Heart left ventricle (tissue), 16 donors: ENCODE data around the gene BGN. TPM values are rescaled to one million over a fixed set of nuclear protein-coding genes. Genes with fewer than 3 reads are reported as not detected.

Source experiments
- ATAC-seq, 4 donors: fragments of 200-7000 bp; cut with Tn5 transposase; one replicate each; pipeline ENCODE4 v1.9.1; 2020 to 2022; ENCODE audit warnings: moderate library complexity in 4 of 4, mild to moderate bottlenecking in 3 of 4, moderate number of reproducible peaks in 1 of 4
- DNase-seq, 5 donors: peaks; one replicate each; pipeline ENCODE4 v3.0.0-alpha.2; 2020
- H3K27ac ChIP-seq, 12 donors: fragments of 200-600 bp; sonication (generic) in 4 of 12; one replicate each; pipeline versions ENCODE4 v1.5.0 to v1.8.0; 2016 to 2022; ENCODE audit warnings: mild to moderate bottlenecking in 2 of 12
- H3K27me3 ChIP-seq, 9 donors: fragments of 200-600 bp; sonication (generic) in 2 of 9; one replicate each; pipeline versions ENCODE4 v1.5.1 to v1.8.0; 2016 to 2022; ENCODE audit warnings: mild to moderate bottlenecking in 3 of 9
- H3K36me3 ChIP-seq, 9 donors: fragments of 200-600 bp; sonication (generic) in 2 of 9; one replicate each; pipeline versions ENCODE4 v1.5.0 to v1.8.0; 2018 to 2022; ENCODE audit warnings: mild to moderate bottlenecking in 2 of 9
- H3K4me1 ChIP-seq, 12 donors: fragments of 200-600 bp; sonication (generic) in 4 of 12; one replicate each; pipeline versions ENCODE4 v1.5.0 to v1.8.0; 2016 to 2022; ENCODE audit warnings: mild to moderate bottlenecking in 3 of 12
- H3K4me3 ChIP-seq, 12 donors: fragments of 200-600 bp; sonication (generic) in 4 of 12; one replicate each; pipeline versions ENCODE4 v1.5.0 to v1.8.0; 2017 to 2022; ENCODE audit warnings: mild to moderate bottlenecking in 9 of 12, moderate library complexity in 4 of 12
- H3K9me3 ChIP-seq, 12 donors: fragments of 200-600 bp; sonication (generic) in 4 of 12; one replicate each; pipeline versions ENCODE4 v1.5.0 to v1.8.0; 2016 to 2022; ENCODE audit warnings: mild to moderate bottlenecking in 1 of 12
- POLR2A ChIP-seq, 2 donors: fragments of 450-650 bp; IDR thresholded peaks; one replicate each; pipeline ENCODE4 v1.6.1; 2017; ENCODE audit warnings: antibody characterized with exemption in 2 of 2, mild to moderate bottlenecking in 2 of 2, moderate library complexity in 2 of 2
- WGBS, 4 donors: extraction: QIAGEN DNeasy Blood & Tissue Kit in 2 of 4; methylation state at CpG; one replicate each; pipeline versions ENCODE4 v1.1.5 to v1.1.7; 2013 to 2018; 5-methylcytosine and 5-hydroxymethylcytosine counted together
- intact Hi-C, 10 donors: fragments of 100-400 bp; cut with DNase I; formaldehyde crosslinking; loops; one replicate each; pipeline versions ENCODE4 v1.11.1 to v1.14.2; 2022
- polyA plus RNA-seq, 2 donors: library from polyadenylated mRNA; stranded (reverse); fragments of 200-250 nt; gene quantifications; one replicate each; pipeline ENCODE4 v1.2.3, GENCODE V29; 2013
- total RNA-seq, 9 donors: library from RNA; depleted of rRNA in 2 of 9; stranded (reverse); fragments of >200 nt in 2 of 9; fragmentation: NEBNext Ultra II Directional in 3 of 9; extraction: Animal tissue kit (Norgen Biotek cat#: 25700) in 3 of 9; gene quantifications; one replicate each; pipeline versions ENCODE4 v1.1.0 to v1.2.4, GENCODE V29; 2016 to 2023
- TF ChIP-seq, protein P1 (sequence below), 12 donors: fragments of 200-600 bp; sonication (generic) in 4 of 12; IDR thresholded peaks; one replicate each; pipeline versions ENCODE4 v1.5.0 to v1.8.0; 2018 to 2022; ENCODE audit warnings: antibody characterized with exemption in 12 of 12, mild to moderate bottlenecking in 5 of 12
- donor health status: ischemic (EF 13 %, LVEDD 7.1; RV severe dilation, severe dysfunction).
- donor health status: healthy with polysubstance abuse.
- donor health status: DM: no; HTN: yes; CAD: no.
- donor health status: DM: no; HTN: no; CAD: no.
- donor health status: ischemic (EF 25% LVEDD 6.9; RV normal size, moderate dysfunction).
- donor health status: ischemic (EF 25% LVEDD 5.7; RV mildly dilated, moderate dysfunction).
- donor health status: healthy.
- donor health status: DM: yes; HTN: yes; CAD: no.
- donor health status: ischemic (EF 35%, LVEDD 5.7; RV mildly dilated, moderate dysfunction).
- donor health status: nonischemic (EF 11% LVEDD 7.7; RV severe dilation, severe dysfunction).
- donor health status: DM: yes; HTN: yes; CAD: no.
- donor health status: PGD.
- donor health status: ischemic (EF 29% LVEDD 5.4; RV normal size, mild dysfunction).
- donor health status: nonischemic (EF 23%, LVEDD 6.1; RV moderate dilation, normal function).

The BGN gene
- total and polyA plus RNA-seq, 11 donors: 55.7 to 264 (median 76.9) TPM

DNA sequence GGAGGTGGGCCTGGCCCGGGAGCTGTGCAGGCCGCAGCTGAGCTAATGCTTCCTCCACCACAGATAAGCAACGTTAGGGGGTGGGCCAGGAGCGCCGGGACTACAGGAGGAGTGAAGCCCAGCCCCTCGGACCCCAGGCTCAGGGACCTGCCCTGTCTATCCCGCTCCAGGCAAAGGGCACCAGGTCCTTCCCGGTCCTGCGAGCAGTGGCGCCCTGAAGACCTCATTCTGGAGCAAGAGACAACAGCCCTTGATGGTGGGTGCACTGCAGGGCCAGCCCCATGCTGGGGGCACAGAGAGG, 48.2 kb upstream of the BGN start:
- H3K4me3 ChIP-seq: no peak overlapping the region
- H3K9me3 ChIP-seq: no peaks in the 10 kb centered on the region
- DNase-seq (no peak), ATAC-seq (no peak)
- H3K27ac ChIP-seq: no peak overlapping the region
- WGBS, 4 donors: 60 to 73% (median 70%) methylated on average over 10 of the region's 10 CpGs
- peaks cover 0 to 4% (median 0%) of the 10 kb centered on the region in 9 donors for H3K27me3 ChIP-seq
- TF ChIP-seq POLR2A (IDR thresholded peaks at IDR 0.05): no peak
- TF ChIP-seq, protein P1, sequence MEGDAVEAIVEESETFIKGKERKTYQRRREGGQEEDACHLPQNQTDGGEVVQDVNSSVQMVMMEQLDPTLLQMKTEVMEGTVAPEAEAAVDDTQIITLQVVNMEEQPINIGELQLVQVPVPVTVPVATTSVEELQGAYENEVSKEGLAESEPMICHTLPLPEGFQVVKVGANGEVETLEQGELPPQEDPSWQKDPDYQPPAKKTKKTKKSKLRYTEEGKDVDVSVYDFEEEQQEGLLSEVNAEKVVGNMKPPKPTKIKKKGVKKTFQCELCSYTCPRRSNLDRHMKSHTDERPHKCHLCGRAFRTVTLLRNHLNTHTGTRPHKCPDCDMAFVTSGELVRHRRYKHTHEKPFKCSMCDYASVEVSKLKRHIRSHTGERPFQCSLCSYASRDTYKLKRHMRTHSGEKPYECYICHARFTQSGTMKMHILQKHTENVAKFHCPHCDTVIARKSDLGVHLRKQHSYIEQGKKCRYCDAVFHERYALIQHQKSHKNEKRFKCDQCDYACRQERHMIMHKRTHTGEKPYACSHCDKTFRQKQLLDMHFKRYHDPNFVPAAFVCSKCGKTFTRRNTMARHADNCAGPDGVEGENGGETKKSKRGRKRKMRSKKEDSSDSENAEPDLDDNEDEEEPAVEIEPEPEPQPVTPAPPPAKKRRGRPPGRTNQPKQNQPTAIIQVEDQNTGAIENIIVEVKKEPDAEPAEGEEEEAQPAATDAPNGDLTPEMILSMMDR (IDR thresholded peaks at IDR 0.05): no peak
- intact Hi-C loops: loop anchor here in 1 of 10 donors (10.0 kb wide), 1 partner anchor 412 kb away; no protein-coding TSS in a partner anchor
- H3K36me3 ChIP-seq: peaks cover 0 to 7% (median 0%) of the 10 kb centered on the region in 9 donors
- no peaks in the 10 kb centered on the region for H3K4me1 ChIP-seq

DNA sequence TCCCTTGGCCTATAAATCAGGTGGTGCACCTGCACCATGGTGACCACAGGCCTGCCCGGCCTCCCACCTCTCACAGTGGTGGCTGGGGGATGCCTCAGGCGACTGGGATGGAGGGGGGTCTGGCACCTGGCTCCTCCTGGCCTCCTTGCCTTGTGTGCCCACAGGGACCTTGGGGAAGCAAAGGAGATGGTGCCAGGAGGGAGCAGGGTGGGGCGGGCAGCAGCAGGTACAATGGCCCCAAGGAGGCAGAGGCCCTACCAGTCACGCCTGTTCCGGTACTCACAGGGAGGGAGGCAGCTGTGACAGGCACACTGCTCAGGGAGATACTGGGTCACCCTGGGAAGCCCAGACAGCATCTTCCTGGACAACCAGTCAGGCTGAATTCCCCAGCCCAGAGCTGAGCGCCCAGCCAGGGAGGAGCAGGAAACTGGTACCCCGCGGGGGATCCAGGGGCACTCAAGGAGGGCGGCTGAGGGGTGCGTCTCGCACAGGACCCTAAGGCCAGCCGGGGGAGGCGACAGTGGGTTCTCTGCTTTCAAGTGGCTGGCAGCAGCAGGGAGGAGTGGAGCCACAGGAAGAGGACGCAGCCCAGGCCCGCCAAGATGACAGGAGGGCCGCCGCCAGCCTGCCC, 47.7 kb upstream of the BGN start:
- Histone ChIP-seq H3K4me3 (no peak overlapping the region), H3K36me3 (peaks cover 0 to 10% (median 0%) of the 10 kb centered on the region in 9 donors), H3K27me3 (peaks cover 0 to 4% (median 0%) of the 10 kb centered on the region in 9 donors), H3K27ac (no peak overlapping the region), H3K9me3 (no peaks in the 10 kb centered on the region), H3K4me1 (no peaks in the 10 kb centered on the region)
- ATAC-seq: no peak
- DNase-seq: no peak
- intact Hi-C loops: loop anchor here in 1 of 10 donors (10.0 kb wide), 1 partner anchor 412 kb away; no protein-coding TSS in a partner anchor
- 86 to 94% (median 94%) methylated on average over 13 to 17 of the region's 17 CpGs for WGBS, 4 donors
- TF ChIP-seq, protein P1 (IDR thresholded peaks at IDR 0.05): no peak
- no peak for TF ChIP-seq POLR2A (IDR thresholded peaks at IDR 0.05)

DNA sequence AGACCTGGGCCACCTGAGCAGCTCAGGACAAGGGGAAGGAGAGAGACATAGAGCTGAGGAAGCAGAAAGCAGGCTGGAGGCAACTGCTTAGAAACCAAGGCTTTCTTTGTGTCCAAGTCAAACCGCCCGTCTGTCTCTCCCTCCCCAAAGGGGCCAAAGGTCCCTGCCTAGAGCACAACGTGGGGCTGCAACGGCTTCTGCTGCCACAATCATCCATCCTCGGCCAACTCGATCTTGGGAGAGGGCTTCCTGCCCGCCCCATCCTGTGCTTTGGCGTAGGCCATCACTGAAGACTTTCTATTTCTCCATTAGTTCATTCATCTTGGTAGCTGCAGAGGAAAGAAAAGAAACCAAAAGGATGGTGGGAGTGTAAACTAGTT, 47.2 kb upstream of the BGN start:
- WGBS, 4 donors: 83 to 92% (median 87%) methylated on average over 8 of the region's 8 CpGs
- peaks cover 0 to 4% (median 0%) of the 10 kb centered on the region in 9 donors for H3K27me3 ChIP-seq
- no peaks in the 10 kb centered on the region for H3K9me3 ChIP-seq
- no peak for TF ChIP-seq POLR2A (IDR thresholded peaks at IDR 0.05)
- TF ChIP-seq, protein P1 (IDR thresholded peaks at IDR 0.05): no peak
- intact Hi-C loops: loop anchor here in 1 of 10 donors (10.0 kb wide), 1 partner anchor 413 kb away; no protein-coding TSS in a partner anchor
- DNase-seq (no peak), ATAC-seq (no peak)
- no peak overlapping the region for H3K4me3 ChIP-seq
- no peak overlapping the region for H3K27ac ChIP-seq
- no peaks in the 10 kb centered on the region for H3K4me1 ChIP-seq
- H3K36me3 ChIP-seq: peaks cover 0 to 10% (median 0%) of the 10 kb centered on the region in 9 donors

DNA sequence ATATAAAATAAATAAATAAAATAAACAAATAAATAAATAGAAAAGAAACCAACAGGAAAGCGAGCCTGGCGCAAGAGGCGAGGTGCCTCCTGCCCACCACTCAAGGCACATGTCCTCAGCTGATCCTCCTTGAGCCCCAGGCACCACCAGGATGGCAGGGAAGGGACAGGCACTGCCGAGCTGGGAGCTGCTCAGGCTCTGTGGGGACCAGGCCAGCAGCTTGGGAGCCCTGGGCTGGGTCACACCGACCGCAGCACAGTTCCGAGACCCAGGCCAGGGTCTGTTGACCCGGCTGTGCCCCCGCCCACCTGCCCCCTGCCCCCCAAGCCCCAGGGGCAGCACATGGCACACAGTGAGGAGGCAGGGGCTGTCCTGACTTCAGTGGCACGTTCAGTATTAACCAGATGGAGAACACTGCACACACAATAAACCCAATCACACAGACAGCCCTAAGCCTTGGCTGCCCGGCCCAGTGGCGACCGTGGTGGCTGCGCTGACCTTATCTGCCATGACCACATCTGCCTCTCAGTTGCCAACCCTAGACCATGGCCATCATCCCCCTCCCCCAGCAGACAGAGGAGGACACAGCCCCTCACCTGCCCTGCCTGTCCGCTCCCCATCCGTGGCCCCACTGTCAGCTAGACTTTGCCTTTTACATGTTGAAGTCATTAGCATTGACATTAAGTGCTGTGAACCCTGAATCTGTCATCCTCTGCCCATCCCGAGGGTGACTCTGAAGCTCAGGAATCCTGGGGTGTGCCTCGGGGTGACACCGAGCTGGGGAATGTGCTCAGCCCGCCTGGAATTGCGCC, 46.0 kb upstream of the BGN start:
- intact Hi-C loops: loop anchor here in 1 of 10 donors (10.0 kb wide), 1 partner anchor 414 kb away; no protein-coding TSS in a partner anchor
- Histone ChIP-seq H3K4me1 (no peaks in the 10 kb centered on the region), H3K9me3 (no peaks in the 10 kb centered on the region), H3K27ac (no peak overlapping the region), H3K36me3 (peaks cover 0 to 10% (median under 1%) of the 10 kb centered on the region in 9 donors), H3K27me3 (peaks cover 0 to 4% (median 0%) of the 10 kb centered on the region in 9 donors), H3K4me3 (no peak overlapping the region)
- TF ChIP-seq, protein P1 (IDR thresholded peaks at IDR 0.05): no peak
- no peak for TF ChIP-seq POLR2A (IDR thresholded peaks at IDR 0.05)
- WGBS, 4 donors: 90 to 97% (median 96%) methylated on average over 13 to 21 of the region's 21 CpGs
- ATAC-seq (no peak), DNase-seq (no peak)
